Measurements from ENCODE around the gene HPS1. TPM values are rescaled to one million over a fixed set of nuclear protein-coding genes. Genes with fewer than 3 reads are reported as not detected.
"Not testable (repeated sequence)": the region's sequence is repeated elsewhere in the genome, so short reads cannot be mapped to it uniquely, and the experiment has no call there.

The HPS1 gene
- total RNA-seq, 1 experiment from 2014 or later: 38.0 TPM

GRCh38 chr10:98384531-98385133, 62.1 kb downstream of the HPS1 start:
- H3K36me3 ChIP-seq (replicated peaks; ENCODE audit: control insufficient read depth, insufficient read depth, low read length): no peaks in the 10 kb centered on the region; the same call in 1 of the 2 replicates
- no peak for DNase-seq
- no peak overlapping the region for H3K4me3 ChIP-seq (ENCODE audit: insufficient read depth, low read depth, low read length)
- H3K27me3 ChIP-seq (ENCODE audit: control insufficient read depth, insufficient read depth, low read length): no peaks in the 10 kb centered on the region

- H3K4me3 ChIP-seq (ENCODE audit: insufficient read depth, low read depth, low read length): no peak overlapping the region
- H3K27me3 ChIP-seq (ENCODE audit: control insufficient read depth, insufficient read depth, low read length): no peaks in the 10 kb centered on the region
- DNase-seq: no peak
- no peaks in the 10 kb centered on the region; the same call in 1 of the 2 replicates for H3K36me3 ChIP-seq (replicated peaks; ENCODE audit: control insufficient read depth, insufficient read depth, low read length)
Measured at GRCh38 chr10:98383869-98384268, 62.9 kb downstream of the HPS1 start.

- not testable (repeated sequence) for DNase-seq; H3K27me3 ChIP-seq (ENCODE audit: control insufficient read depth, insufficient read depth, low read length)
Measured at GRCh38 chr10:98383134-98383667, 63.5 kb downstream of the HPS1 start.

GRCh38 chr10:98382691-98383101, 64.0 kb downstream of the HPS1 start:
- Histone ChIP-seq H3K4me3 (ENCODE audit: insufficient read depth, low read depth, low read length) (no peak overlapping the region), H3K27me3 (ENCODE audit: control insufficient read depth, insufficient read depth, low read length) (no peaks in the 10 kb centered on the region), H3K36me3 (replicated peaks; ENCODE audit: control insufficient read depth, insufficient read depth, low read length) (no peaks in the 10 kb centered on the region; the same call in 1 of the 2 replicates)
- no peak for DNase-seq

More at GRCh38 chr10:98383134-98383667, 63.5 kb downstream of the HPS1 start:
- H3K36me3 ChIP-seq (replicated peaks; ENCODE audit: control insufficient read depth, insufficient read depth, low read length); H3K4me3 ChIP-seq (ENCODE audit: insufficient read depth, low read depth, low read length): not testable (repeated sequence)

- H3K36me3 ChIP-seq (replicated peaks; ENCODE audit: control insufficient read depth, insufficient read depth, low read length): no peaks in the 10 kb centered on the region; the same call in 1 of the 2 replicates
- H3K27me3 ChIP-seq (ENCODE audit: control insufficient read depth, insufficient read depth, low read length): no peaks in the 10 kb centered on the region
- DNase-seq: no peak
- no peak overlapping the region for H3K4me3 ChIP-seq (ENCODE audit: insufficient read depth, low read depth, low read length)
Measured at GRCh38 chr10:98380493-98381339, 66.0 kb downstream of the HPS1 start.

- DNase-seq: no peak
- no peak overlapping the region for H3K4me3 ChIP-seq (ENCODE audit: insufficient read depth, low read depth, low read length)
- no peaks in the 10 kb centered on the region for H3K27me3 ChIP-seq (ENCODE audit: control insufficient read depth, insufficient read depth, low read length)
- H3K36me3 ChIP-seq (replicated peaks; ENCODE audit: control insufficient read depth, insufficient read depth, low read length): no peaks in the 10 kb centered on the region; the same call in 1 of the 2 replicates
Measured at GRCh38 chr10:98378722-98379121, 68.0 kb downstream of the HPS1 start.

- H3K4me3 ChIP-seq (ENCODE audit: insufficient read depth, low read depth, low read length): no peak overlapping the region
- no peaks in the 10 kb centered on the region for H3K27me3 ChIP-seq (ENCODE audit: control insufficient read depth, insufficient read depth, low read length)
- no peak for DNase-seq
- no peaks in the 10 kb centered on the region; the same call in 1 of the 2 replicates for H3K36me3 ChIP-seq (replicated peaks; ENCODE audit: control insufficient read depth, insufficient read depth, low read length)
Measured at GRCh38 chr10:98377536-98377935, 69.2 kb downstream of the HPS1 start.

- Histone ChIP-seq H3K36me3 (replicated peaks; ENCODE audit: control insufficient read depth, insufficient read depth, low read length) (no peaks in the 10 kb centered on the region), H3K27me3 (ENCODE audit: control insufficient read depth, insufficient read depth, low read length) (no peaks in the 10 kb centered on the region), H3K4me3 (ENCODE audit: insufficient read depth, low read depth, low read length) (no peak overlapping the region)
- DNase-seq: no peak
Measured at GRCh38 chr10:98377001-98377400, 69.7 kb downstream of the HPS1 start.

GRCh38 chr10:98376485-98376884, 70.2 kb downstream of the HPS1 start:
- H3K27me3 ChIP-seq (ENCODE audit: control insufficient read depth, insufficient read depth, low read length): no peaks in the 10 kb centered on the region
- H3K36me3 ChIP-seq (replicated peaks; ENCODE audit: control insufficient read depth, insufficient read depth, low read length): no peaks in the 10 kb centered on the region
- no peak for DNase-seq
- no peak overlapping the region for H3K4me3 ChIP-seq (ENCODE audit: insufficient read depth, low read depth, low read length)

- Histone ChIP-seq H3K4me3 (ENCODE audit: insufficient read depth, low read depth, low read length) (no peak overlapping the region), H3K36me3 (replicated peaks; ENCODE audit: control insufficient read depth, insufficient read depth, low read length) (no peaks in the 10 kb centered on the region), H3K27me3 (ENCODE audit: control insufficient read depth, insufficient read depth, low read length) (no peaks in the 10 kb centered on the region)
- DNase-seq: no peak
Measured at GRCh38 chr10:98374217-98374985, 72.3 kb downstream of the HPS1 start.

- DNase-seq: no peak
- Histone ChIP-seq H3K27me3 (ENCODE audit: control insufficient read depth, insufficient read depth, low read length) (no peaks in the 10 kb centered on the region), H3K4me3 (ENCODE audit: insufficient read depth, low read depth, low read length) (no peak overlapping the region), H3K36me3 (replicated peaks; ENCODE audit: control insufficient read depth, insufficient read depth, low read length) (no peaks in the 10 kb centered on the region)
Measured at GRCh38 chr10:98373260-98374040, 73.3 kb downstream of the HPS1 start.

- Histone ChIP-seq H3K36me3 (replicated peaks; ENCODE audit: control insufficient read depth, insufficient read depth, low read length) (no peaks in the 10 kb centered on the region), H3K4me3 (ENCODE audit: insufficient read depth, low read depth, low read length) (no peak overlapping the region), H3K27me3 (ENCODE audit: control insufficient read depth, insufficient read depth, low read length) (no peaks in the 10 kb centered on the region; the same call in 1 of the 2 replicates)
- no peak for DNase-seq
Measured at GRCh38 chr10:98370831-98371820, 75.6 kb downstream of the HPS1 start.

- H3K36me3 ChIP-seq (replicated peaks; ENCODE audit: control insufficient read depth, insufficient read depth, low read length): no peaks in the 10 kb centered on the region
- DNase-seq: no peak
- no peaks in the 10 kb centered on the region; the same call in 1 of the 2 replicates for H3K27me3 ChIP-seq (ENCODE audit: control insufficient read depth, insufficient read depth, low read length)
- H3K4me3 ChIP-seq (ENCODE audit: insufficient read depth, low read depth, low read length): no peak overlapping the region
Measured at GRCh38 chr10:98369801-98370200, 76.9 kb downstream of the HPS1 start.
